K562 (cell line): Measurements from ENCODE around the gene TMEM129. TPM values are rescaled to one million over a fixed set of nuclear protein-coding genes. Genes with fewer than 3 reads are reported as not detected.

Source experiments
- ASH1L ChIP-seq: fragments of 450-650 bp; IDR thresholded peaks from 2 replicates; pipeline ENCODE4 v1.6.1; 2018; ENCODE audit warnings: borderline replicate concordance, mild to moderate bottlenecking, low read depth; ENCODE audit not compliant: partially characterized antibody
- BCL6 ChIP-seq: fragments of 250-450 bp; sonication (Bioruptor Pico); IDR thresholded peaks from 2 replicates; pipeline ENCODE4 v1.4.0; 2020
- ELF2 ChIP-seq: fragments of 250-450 bp; sonication (Bioruptor Pico); IDR thresholded peaks from 2 replicates; pipeline ENCODE4 v1.5.0; 2021; ENCODE audit warnings: mild to moderate bottlenecking
- HNRNPL ChIP-seq: fragments of 200-400 bp; formaldehyde crosslinking; IDR thresholded peaks from 2 replicates; pipeline ENCODE4 v1.6.1; 2017; ENCODE audit warnings: low read depth, mild to moderate bottlenecking, low read length
- KAT2B ChIP-seq: IDR thresholded peaks from one replicate; pipeline ENCODE4 v1.6.1; 2012; ENCODE audit warnings: low read depth, mild to moderate bottlenecking, control low read depth, inconsistent platforms, low read length, moderate library complexity
- MTA3 ChIP-seq: fragments of 450-650 bp; formaldehyde crosslinking; IDR thresholded peaks from 2 replicates; pipeline ENCODE4 v1.6.1; 2017; ENCODE audit warnings: mild to moderate bottlenecking, borderline replicate concordance
- MXD1 ChIP-seq: fragments of 250-450 bp; sonication (Bioruptor Pico); IDR thresholded peaks from 2 replicates; pipeline ENCODE4 v1.8.0; 2021; ENCODE audit warnings: borderline replicate concordance, mild to moderate bottlenecking, moderate library complexity; ENCODE audit not compliant: poor library complexity, severe bottlenecking
- RAD51 ChIP-seq: fragments of 450-650 bp; IDR thresholded peaks from 2 replicates; pipeline ENCODE4 v1.7.1; 2016; ENCODE audit warnings: low read depth, mild to moderate bottlenecking, borderline replicate concordance
- SRSF3 ChIP-seq: fragments of 200-400 bp; formaldehyde crosslinking; IDR thresholded peaks from 2 replicates; pipeline ENCODE4 v1.6.1; 2016; ENCODE audit warnings: mild to moderate bottlenecking, low read length, moderate library complexity; ENCODE audit not compliant: insufficient read depth
- TAL1 ChIP-seq: fragments of 450-650 bp; IDR thresholded peaks from 2 replicates; pipeline ENCODE4 v1.6.1; 2016; ENCODE audit warnings: mild to moderate bottlenecking
- TEAD2 ChIP-seq: fragments of 450-650 bp; IDR thresholded peaks from 2 replicates; pipeline ENCODE4 v1.6.1; 2016; ENCODE audit warnings: missing genetic modification characterization, control low read depth, missing compliant biosample characterization
- TFAP4 ChIP-seq: sonication (generic); formaldehyde crosslinking; IDR thresholded peaks from 2 replicates; pipeline ENCODE4 v1.8.0; 2022; ENCODE audit warnings: missing genetic modification reagents, mild to moderate bottlenecking, moderate library complexity, borderline replicate concordance
- ZC3H4 ChIP-seq: sonication (generic); formaldehyde crosslinking; IDR thresholded peaks from 2 replicates; pipeline ENCODE4 v1.9.0; 2021; ENCODE audit warnings: missing genetic modification reagents, borderline replicate concordance
- ZNF224 ChIP-seq: sonication (generic); formaldehyde crosslinking; IDR thresholded peaks from 2 replicates; pipeline ENCODE4 v1.8.0; 2022; ENCODE audit warnings: mild to moderate bottlenecking, missing genetic modification reagents
- ZNF41 ChIP-seq: fragments of 250-450 bp; sonication (Bioruptor Pico); conservative IDR thresholded peaks from 2 replicates; pipeline ENCODE4 v1.4.0; 2020; ENCODE audit warnings: mild to moderate bottlenecking
- ZNF57 ChIP-seq: fragments of 450-650 bp; formaldehyde crosslinking; IDR thresholded peaks from 2 replicates; pipeline ENCODE4 v1.4.0; 2020; ENCODE audit warnings: mild to moderate bottlenecking, moderate library complexity
- polyA plus RNA-seq, 8 experiments: library from polyadenylated mRNA; depleted of rRNA in 4 of 8; stranded (reverse) in 5 of 8; unstranded in 3 of 8; fragments of >200 nt; fragmentation: Nextera tagmentation in 2 of 8; fragmentation: Illumina TruSeq in 1 of 8; extraction: Ambion mirVana in 2 of 8; extraction: Trizol in 1 of 8; gene quantifications; 2 replicates each; pipeline versions ENCODE4 v1.2.1 to v1.2.3, GENCODE V29; 2011 to 2014; ENCODE audit warnings: inconsistent platforms in 1 of 8, missing spikeins in 1 of 8
- total RNA-seq, 7 experiments: library from RNA; depleted of rRNA in 6 of 7; stranded (reverse); fragments of >200 nt in 6 of 7; fragmentation: Illumina TruSeq in 2 of 7; extraction: Trizol in 2 of 7; gene quantifications; 2 replicates each; pipeline versions ENCODE4 v1.2.1 to v1.2.3, GENCODE V29; 2011 to 2021; ENCODE audit warnings: low replicate concordance in 1 of 7
- TF ChIP-seq, protein P1 (sequence below): fragments of 250-450 bp; sonication (Bioruptor Pico); IDR thresholded peaks from 2 replicates; pipeline ENCODE4 v1.8.0; 2021; ENCODE audit warnings: moderate library complexity, mild to moderate bottlenecking, inconsistent platforms
- TF ChIP-seq, protein P2 (sequence below): sonication (generic); formaldehyde crosslinking; IDR thresholded peaks from 2 replicates; pipeline ENCODE4 v1.8.1; 2023; ENCODE audit warnings: mild to moderate bottlenecking, missing genetic modification reagents, moderate library complexity
- TF ChIP-seq, protein P3 (sequence below), 2 experiments: fragments of 450-650 bp; conservative IDR thresholded peaks; 2 replicates each; pipeline ENCODE4 v1.6.1; 2017; ENCODE audit warnings: mild to moderate bottlenecking in 2 of 2, moderate library complexity in 2 of 2
- TF ChIP-seq, protein P4 (sequence below): sonication (generic); formaldehyde crosslinking; IDR thresholded peaks from 2 replicates; pipeline ENCODE4 v1.8.0; 2023; ENCODE audit warnings: mild to moderate bottlenecking, missing genetic modification reagents

Gene TMEM129
- total and polyA plus RNA-seq, 9 of the 15 experiments (the other 6 are each of a cell fraction or from before 2014, with no cell fraction given), result 0.34 to 47.2 (median 18.8) TPM

DNA sequence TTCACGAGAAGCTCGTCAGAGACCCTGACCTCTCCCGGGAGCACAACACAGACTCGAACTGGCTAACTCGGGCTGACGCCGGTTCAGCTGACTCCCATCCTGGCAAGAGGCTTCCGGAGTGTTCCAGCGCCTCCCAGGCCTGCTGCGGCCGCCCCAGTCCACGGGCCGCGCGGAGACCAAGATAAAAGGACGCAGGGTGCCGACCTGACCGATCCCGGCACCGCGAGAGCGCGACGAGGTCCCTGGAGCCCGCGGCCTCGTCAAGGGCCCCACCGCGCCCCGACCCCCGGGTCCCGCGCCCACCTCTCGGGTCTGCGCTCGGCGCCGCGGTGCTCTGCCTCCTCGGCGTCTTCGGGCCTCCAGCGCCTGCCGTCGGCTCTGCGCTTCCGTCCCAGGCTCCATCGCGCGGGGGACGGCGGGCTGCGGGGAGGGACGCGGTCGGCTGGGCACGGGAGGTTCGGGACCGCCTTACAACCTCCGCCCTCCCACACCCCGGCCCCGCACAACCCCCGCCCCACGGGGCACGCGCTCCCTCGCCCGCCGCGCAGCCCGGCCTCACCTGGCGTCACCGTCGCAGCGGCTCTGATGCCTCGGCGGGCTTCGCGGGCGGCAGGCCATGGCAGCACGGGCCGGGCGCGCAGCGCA is 9.4 kb downstream of the TMEM129 start (continued):
- TF ChIP-seq SRSF3 (no peak), BCL6 (CRISPR knock-in tag) (no peak), ZNF57 (CRISPR knock-in tag) (no peak), ASH1L (no peak), KAT2B (no peak), ZC3H4 (no peak), RAD51 (no peak), TFAP4 (CRISPR knock-in tag) (peak; percentile 74), HNRNPL (no peak), ZNF224 (CRISPR knock-in tag) (no peak), ZNF41 (CRISPR knock-in tag) (no peak), TEAD2 (tag) (no peak), MTA3 (no peak), ELF2 (CRISPR knock-in tag) (0 out of 2 replicates have a peak, but pooled peaks have one; percentile 17), MXD1 (CRISPR knock-in tag) (no peak), TAL1 (no peak)
- TF ChIP-seq, protein P1, sequence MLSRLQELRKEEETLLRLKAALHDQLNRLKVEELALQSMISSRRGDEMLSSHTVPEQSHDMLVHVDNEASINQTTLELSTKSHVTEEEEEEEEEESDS (CRISPR knock-in tag), result no peak
- TF ChIP-seq, protein P2, sequence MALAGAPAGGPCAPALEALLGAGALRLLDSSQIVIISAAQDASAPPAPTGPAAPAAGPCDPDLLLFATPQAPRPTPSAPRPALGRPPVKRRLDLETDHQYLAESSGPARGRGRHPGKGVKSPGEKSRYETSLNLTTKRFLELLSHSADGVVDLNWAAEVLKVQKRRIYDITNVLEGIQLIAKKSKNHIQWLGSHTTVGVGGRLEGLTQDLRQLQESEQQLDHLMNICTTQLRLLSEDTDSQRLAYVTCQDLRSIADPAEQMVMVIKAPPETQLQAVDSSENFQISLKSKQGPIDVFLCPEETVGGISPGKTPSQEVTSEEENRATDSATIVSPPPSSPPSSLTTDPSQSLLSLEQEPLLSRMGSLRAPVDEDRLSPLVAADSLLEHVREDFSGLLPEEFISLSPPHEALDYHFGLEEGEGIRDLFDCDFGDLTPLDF (CRISPR knock-in tag), result 0 out of 2 replicates have a peak, but pooled peaks have one; percentile 25
- TF ChIP-seq, protein P3, sequence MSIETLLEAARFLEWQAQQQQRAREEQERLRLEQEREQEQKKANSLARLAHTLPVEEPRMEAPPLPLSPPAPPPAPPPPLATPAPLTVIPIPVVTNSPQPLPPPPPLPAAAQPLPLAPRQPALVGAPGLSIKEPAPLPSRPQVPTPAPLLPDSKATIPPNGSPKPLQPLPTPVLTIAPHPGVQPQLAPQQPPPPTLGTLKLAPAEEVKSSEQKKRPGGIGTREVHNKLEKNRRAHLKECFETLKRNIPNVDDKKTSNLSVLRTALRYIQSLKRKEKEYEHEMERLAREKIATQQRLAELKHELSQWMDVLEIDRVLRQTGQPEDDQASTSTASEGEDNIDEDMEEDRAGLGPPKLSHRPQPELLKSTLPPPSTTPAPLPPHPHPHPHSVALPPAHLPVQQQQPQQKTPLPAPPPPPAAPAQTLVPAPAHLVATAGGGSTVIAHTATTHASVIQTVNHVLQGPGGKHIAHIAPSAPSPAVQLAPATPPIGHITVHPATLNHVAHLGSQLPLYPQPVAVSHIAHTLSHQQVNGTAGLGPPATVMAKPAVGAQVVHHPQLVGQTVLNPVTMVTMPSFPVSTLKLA (conservative IDR thresholded peaks at IDR 0.05), result 0 out of 4 replicates have a peak, but pooled peaks of 1 of the 2 experiments have one; percentile 38
- TF ChIP-seq, protein P4, sequence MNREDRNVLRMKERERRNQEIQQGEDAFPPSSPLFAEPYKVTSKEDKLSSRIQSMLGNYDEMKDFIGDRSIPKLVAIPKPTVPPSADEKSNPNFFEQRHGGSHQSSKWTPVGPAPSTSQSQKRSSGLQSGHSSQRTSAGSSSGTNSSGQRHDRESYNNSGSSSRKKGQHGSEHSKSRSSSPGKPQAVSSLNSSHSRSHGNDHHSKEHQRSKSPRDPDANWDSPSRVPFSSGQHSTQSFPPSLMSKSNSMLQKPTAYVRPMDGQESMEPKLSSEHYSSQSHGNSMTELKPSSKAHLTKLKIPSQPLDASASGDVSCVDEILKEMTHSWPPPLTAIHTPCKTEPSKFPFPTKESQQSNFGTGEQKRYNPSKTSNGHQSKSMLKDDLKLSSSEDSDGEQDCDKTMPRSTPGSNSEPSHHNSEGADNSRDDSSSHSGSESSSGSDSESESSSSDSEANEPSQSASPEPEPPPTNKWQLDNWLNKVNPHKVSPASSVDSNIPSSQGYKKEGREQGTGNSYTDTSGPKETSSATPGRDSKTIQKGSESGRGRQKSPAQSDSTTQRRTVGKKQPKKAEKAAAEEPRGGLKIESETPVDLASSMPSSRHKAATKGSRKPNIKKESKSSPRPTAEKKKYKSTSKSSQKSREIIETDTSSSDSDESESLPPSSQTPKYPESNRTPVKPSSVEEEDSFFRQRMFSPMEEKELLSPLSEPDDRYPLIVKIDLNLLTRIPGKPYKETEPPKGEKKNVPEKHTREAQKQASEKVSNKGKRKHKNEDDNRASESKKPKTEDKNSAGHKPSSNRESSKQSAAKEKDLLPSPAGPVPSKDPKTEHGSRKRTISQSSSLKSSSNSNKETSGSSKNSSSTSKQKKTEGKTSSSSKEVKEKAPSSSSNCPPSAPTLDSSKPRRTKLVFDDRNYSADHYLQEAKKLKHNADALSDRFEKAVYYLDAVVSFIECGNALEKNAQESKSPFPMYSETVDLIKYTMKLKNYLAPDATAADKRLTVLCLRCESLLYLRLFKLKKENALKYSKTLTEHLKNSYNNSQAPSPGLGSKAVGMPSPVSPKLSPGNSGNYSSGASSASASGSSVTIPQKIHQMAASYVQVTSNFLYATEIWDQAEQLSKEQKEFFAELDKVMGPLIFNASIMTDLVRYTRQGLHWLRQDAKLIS (CRISPR knock-in tag), result 0 out of 2 replicates have a peak, but pooled peaks have one; percentile 34
